ENCODE results near the gene RAPGEF4. TPM values are rescaled to one million over a fixed set of nuclear protein-coding genes. Genes with fewer than 3 reads are reported as not detected.

The RAPGEF4 gene
- total and polyA plus RNA-seq, 2 of the 13 experiments (the other 11 are each of a cell fraction or from before 2014, with no cell fraction given) = 0.78 to 0.91 TPM

DNA sequence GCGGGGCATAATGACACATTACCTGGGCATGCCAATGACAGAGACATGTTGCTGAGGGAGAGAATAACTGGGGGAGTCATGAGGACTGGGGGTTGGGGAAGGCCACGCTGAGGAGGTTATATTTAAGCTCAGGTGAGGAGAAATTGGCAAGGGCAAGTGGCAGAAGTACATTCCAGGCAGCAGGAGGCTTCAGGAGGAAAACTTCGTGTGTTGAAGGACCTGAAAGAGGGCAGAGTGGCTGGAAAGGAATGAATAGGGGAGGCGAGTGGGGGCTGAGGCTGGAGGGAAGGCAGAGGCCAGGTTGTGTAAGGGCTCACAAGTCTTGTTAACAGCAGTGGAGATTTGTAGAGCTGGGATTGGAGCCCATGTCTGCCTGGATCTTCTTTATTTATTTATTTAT is 166.3 kb downstream of the RAPGEF4 start:
- Histone ChIP-seq H3K9me3 (ENCODE audit: low read length) (no peaks in the 10 kb centered on the region), H3K79me2 (ENCODE audit: insufficient read depth, low read length) (no peaks in the 10 kb centered on the region), H3K9ac (ENCODE audit: insufficient read depth, low read depth, low read length) (no peak overlapping the region), H3K4me1 (ENCODE audit: insufficient read depth, low read length) (no peaks in the 10 kb centered on the region), H3K36me3 (replicated peaks in 1 of 2; ENCODE audit: control insufficient read depth in 1 of 2, insufficient read depth in 2 of 2, low read length in 2 of 2) (no peaks in the 10 kb centered on the region), H4K20me1 (ENCODE audit: insufficient read depth, low read length) (no peaks in the 10 kb centered on the region), H2AFZ (ENCODE audit: low read length) (no peak overlapping the region), H3K4me2 (ENCODE audit: low read depth, low read length) (no peak overlapping the region), H3K4me3 (replicated peaks in 1 of 3; ENCODE audit: insufficient read depth in 1 of 3, low read depth in 2 of 3, low read length in 3 of 3) (no peak overlapping the region), H3K27me3 (ENCODE audit: control insufficient read depth in 1 of 2, insufficient read depth in 2 of 2, low read length in 2 of 2) (peaks cover 0 to 13% of the 10 kb centered on the region in 2 experiments; a peak in 2 of 5 replicates), H3K27ac (ENCODE audit: extremely low read length, insufficient read depth, low read length) (no peak overlapping the region)
- no peak for ATAC-seq
- TF ChIP-seq KLF11 (CRISPR knock-in tag; IDR thresholded peaks at IDR 0.05) (no peak), ZNF879 (CRISPR knock-in tag; IDR thresholded peaks at IDR 0.05) (no peak)
- no TSS peak for BruUV-seq (replicated peaks)
- CTCF ChIA-PET (ENCODE audit: low intra/inter-chr PET ratio, low total read pairs) = no interaction called here
- no peak for FAIRE-seq
- in situ Hi-C loops (cut with HindIII; ENCODE audit: extremely low pct_ligation_motif_present, low pct_unique_long_range_greater_than_20kb) = no loop called here
- POLR2A ChIA-PET = no interaction called here
- intact Hi-C loops (cut with micrococcal nuclease; ENCODE audit: unreplicated experiment) = no loop called here
- no peak for DNase-seq (ENCODE audit: low spot score)
- WGBS (ENCODE audit: low lambda C conversion rate) = 4% methylated on average over 4 of the region's 4 CpGs

- Histone ChIP-seq H3K27me3 (ENCODE audit: control insufficient read depth in 1 of 2, insufficient read depth in 2 of 2, low read length in 2 of 2) (peaks cover 0 to 10% of the 10 kb centered on the region in 2 experiments; a peak in 2 of 5 replicates), H3K79me2 (ENCODE audit: insufficient read depth, low read length) (no peaks in the 10 kb centered on the region), H3K4me3 (replicated peaks in 1 of 3; ENCODE audit: insufficient read depth in 1 of 3, low read depth in 2 of 3, low read length in 3 of 3) (no peak overlapping the region), H3K9me3 (ENCODE audit: low read length) (no peaks in the 10 kb centered on the region), H3K27ac (ENCODE audit: extremely low read length, insufficient read depth, low read length) (no peak overlapping the region), H3K4me2 (ENCODE audit: low read depth, low read length) (no peak overlapping the region), H2AFZ (ENCODE audit: low read length) (no peak overlapping the region), H4K20me1 (ENCODE audit: insufficient read depth, low read length) (no peaks in the 10 kb centered on the region), H3K36me3 (replicated peaks in 1 of 2; ENCODE audit: control insufficient read depth in 1 of 2, insufficient read depth in 2 of 2, low read length in 2 of 2) (no peaks in the 10 kb centered on the region), H3K9ac (ENCODE audit: insufficient read depth, low read depth, low read length) (no peak overlapping the region), H3K4me1 (ENCODE audit: insufficient read depth, low read length) (no peaks in the 10 kb centered on the region)
- FAIRE-seq = no peak
- WGBS (ENCODE audit: low lambda C conversion rate) = 0% methylated on average over 1 of the region's 1 CpG
- CTCF ChIA-PET (ENCODE audit: low intra/inter-chr PET ratio, low total read pairs) = no interaction called here
- intact Hi-C loops (cut with micrococcal nuclease; ENCODE audit: unreplicated experiment) (no loop called here), in situ Hi-C loops (cut with HindIII; ENCODE audit: extremely low pct_ligation_motif_present, low pct_unique_long_range_greater_than_20kb) (no loop called here)
- no TSS peak for BruUV-seq (replicated peaks)
- POLR2A ChIA-PET = no interaction called here
- ATAC-seq = no peak
- DNase-seq (ENCODE audit: low spot score) = no peak
- TF ChIP-seq SPEN (CRISPR knock-in tag; IDR thresholded peaks at IDR 0.05; ENCODE audit: low read depth) (no peak), PBX3 (CRISPR knock-in tag; IDR thresholded peaks at IDR 0.05; ENCODE audit: borderline replicate concordance) (no peak), SRY (CRISPR knock-in tag; IDR thresholded peaks at IDR 0.05) (no peak), THAP11 (CRISPR knock-in tag; IDR thresholded peaks at IDR 0.05) (no peak), SSRP1 (CRISPR knock-in tag; IDR thresholded peaks at IDR 0.05) (no peak), ZNF792 (CRISPR knock-in tag; IDR thresholded peaks at IDR 0.05) (no peak), ZFP37 (CRISPR knock-in tag; IDR thresholded peaks at IDR 0.05; ENCODE audit: borderline replicate concordance) (no peak), ELF3 (CRISPR knock-in tag; IDR thresholded peaks at IDR 0.05) (no peak), CREB3 (CRISPR knock-in tag; IDR thresholded peaks at IDR 0.05) (no peak), ZNF331 (CRISPR knock-in tag; IDR thresholded peaks at IDR 0.05) (no peak), ZNF724P (CRISPR knock-in tag; IDR thresholded peaks at IDR 0.05; ENCODE audit: borderline replicate concordance) (no peak)
- TF ChIP-seq, protein P1, sequence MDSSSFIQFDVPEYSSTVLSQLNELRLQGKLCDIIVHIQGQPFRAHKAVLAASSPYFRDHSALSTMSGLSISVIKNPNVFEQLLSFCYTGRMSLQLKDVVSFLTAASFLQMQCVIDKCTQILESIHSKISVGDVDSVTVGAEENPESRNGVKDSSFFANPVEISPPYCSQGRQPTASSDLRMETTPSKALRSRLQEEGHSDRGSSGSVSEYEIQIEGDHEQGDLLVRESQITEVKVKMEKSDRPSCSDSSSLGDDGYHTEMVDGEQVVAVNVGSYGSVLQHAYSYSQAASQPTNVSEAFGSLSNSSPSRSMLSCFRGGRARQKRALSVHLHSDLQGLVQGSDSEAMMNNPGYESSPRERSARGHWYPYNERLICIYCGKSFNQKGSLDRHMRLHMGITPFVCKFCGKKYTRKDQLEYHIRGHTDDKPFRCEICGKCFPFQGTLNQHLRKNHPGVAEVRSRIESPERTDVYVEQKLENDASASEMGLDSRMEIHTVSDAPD (CRISPR knock-in tag; IDR thresholded peaks at IDR 0.05) = no peak
These were observed 168.6 kb downstream of the RAPGEF4 start for GRCh38 chr2:172904236-172904635.

Measured in HepG2 (cell line).